GM20000 (cell line): ENCODE results near the gene CTNNBIP1.

Experiments
- DNase-seq: peaks from one replicate; pipeline ENCODE4 v3.0.0; 2012; ENCODE audit warnings: low spot score
- TF ChIP-seq, protein P1 (sequence below): IDR thresholded peaks from 2 replicates; pipeline ENCODE4 v1.5.1; 2012; ENCODE audit warnings: mild to moderate bottlenecking, control low read depth; ENCODE audit errors: extremely low read depth, missing control alignments

Gene CTNNBIP1, protein sequence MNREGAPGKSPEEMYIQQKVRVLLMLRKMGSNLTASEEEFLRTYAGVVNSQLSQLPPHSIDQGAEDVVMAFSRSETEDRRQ

DNA sequence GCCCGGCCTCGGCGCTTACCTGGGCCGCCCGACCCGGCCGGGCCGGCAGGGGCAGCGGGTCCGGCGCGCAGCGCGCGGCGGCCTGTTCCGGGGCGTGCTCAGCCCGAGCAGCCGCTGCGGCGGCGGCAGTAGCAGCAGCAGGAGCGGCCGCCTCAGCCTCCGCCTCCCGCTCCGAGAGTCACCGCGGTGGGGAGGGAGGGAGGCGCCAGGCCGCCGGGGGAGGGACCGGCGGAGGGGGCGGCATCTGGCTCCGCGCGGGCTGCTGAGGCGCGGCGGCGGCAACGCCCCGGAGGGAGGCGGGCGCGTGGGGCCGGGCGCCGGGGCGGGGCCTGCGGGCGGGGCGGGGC is at the start of gene CTNNBIP1:
CTNNBIP1 (minus strand) TSS at position 194 of the 347 bp plus-strand sequence. CDS start 38,205 bp downstream, outside the sequence.
- TF ChIP-seq, protein P1, sequence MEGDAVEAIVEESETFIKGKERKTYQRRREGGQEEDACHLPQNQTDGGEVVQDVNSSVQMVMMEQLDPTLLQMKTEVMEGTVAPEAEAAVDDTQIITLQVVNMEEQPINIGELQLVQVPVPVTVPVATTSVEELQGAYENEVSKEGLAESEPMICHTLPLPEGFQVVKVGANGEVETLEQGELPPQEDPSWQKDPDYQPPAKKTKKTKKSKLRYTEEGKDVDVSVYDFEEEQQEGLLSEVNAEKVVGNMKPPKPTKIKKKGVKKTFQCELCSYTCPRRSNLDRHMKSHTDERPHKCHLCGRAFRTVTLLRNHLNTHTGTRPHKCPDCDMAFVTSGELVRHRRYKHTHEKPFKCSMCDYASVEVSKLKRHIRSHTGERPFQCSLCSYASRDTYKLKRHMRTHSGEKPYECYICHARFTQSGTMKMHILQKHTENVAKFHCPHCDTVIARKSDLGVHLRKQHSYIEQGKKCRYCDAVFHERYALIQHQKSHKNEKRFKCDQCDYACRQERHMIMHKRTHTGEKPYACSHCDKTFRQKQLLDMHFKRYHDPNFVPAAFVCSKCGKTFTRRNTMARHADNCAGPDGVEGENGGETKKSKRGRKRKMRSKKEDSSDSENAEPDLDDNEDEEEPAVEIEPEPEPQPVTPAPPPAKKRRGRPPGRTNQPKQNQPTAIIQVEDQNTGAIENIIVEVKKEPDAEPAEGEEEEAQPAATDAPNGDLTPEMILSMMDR = no peak
- no peak for DNase-seq

DNA sequence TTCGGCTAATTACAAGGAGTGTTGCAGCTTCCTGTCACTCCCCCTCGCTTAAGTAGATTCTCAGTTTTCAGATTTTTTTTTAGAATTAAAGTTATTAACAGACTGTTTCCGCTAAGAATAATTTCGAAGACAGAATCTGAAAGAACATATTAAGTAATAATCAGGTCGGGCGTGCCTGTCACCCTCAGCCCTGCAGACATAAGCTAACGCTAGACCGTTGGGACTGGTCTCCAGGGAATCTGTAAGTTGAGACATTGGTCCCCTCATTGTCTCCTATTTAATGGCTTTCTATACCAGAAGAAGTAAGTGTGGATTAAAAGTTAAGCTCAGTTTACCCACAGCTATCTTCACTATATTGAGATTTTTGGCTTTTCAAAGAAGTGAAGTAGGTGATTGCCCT is 47.7 kb upstream of the CTNNBIP1 start:
- TF ChIP-seq, protein P1 = no peak
- no peak for DNase-seq

DNA sequence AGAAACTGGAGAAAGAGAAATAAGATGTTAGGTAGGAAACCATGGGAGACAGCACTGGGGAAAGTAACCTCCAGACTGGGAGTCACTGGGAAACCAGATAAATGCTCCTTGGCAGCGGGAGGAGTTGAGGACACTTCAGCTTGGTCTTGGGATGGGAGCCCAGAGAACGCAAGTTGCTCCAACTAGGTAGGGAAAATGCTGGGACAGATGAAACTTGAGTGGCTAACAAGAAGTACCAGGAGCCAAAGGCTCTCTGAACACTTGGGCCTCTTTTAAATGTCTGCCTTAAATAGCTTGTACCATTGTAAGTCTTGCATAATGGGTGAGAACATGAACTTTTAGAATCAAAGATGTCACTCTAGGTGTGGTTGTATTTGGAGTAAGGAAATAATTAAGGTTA is 36.2 kb upstream of the CTNNBIP1 start:
- no peak for DNase-seq
- TF ChIP-seq, protein P1 = no peak

DNA sequence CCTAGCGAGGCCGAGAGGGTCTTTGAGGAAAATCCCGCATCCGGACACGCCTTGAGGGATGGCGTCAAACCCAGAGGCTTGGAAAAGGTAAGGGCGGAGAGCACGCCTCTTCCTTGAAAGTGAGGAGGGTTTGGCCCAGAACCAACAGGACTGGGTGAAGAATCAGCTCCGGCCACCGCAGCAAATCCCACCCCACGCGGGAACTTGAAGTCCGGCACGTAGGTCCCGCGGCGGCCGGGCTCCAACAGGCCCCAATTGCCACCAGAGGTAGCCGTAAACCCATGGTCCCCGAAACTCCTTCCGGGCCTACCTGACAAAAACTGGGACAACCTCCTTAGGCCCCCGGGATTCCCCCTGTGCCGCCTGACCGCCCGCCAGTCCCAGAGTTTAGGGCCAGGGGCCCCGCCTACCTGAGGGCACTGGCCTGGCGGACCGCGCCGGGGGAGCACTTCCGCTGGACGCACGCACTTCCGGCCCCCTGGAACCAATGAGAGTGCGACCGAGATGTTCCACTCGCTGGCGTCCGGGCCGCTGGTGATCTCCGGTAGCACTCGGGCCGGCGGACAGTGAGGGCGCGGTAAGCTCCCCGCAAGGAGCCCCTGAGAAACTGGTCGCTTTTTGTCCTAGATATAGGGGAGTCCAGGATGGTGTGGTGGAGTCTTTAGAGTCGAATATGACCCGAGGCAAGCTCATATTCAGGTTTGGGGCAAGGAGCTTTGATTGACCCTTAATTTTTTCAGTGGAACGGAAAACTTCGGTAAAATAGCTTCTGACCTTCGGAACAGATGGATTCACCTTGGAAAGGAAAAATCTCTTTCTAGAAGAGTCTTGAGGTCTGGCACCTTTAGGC is 33.1 kb upstream of the CTNNBIP1 start, which contains the start of the genes LZIC and NMNAT1:
LZIC (minus strand) TSS at position 453 of the 850 bp plus-strand sequence. CDS start 6,772 bp downstream, outside the sequence.
NMNAT1 (plus strand) TSS at position 537 of the 850 bp plus-strand sequence. CDS start 28,599 bp downstream, outside the sequence.
- TF ChIP-seq, protein P1 = no peak
- DNase-seq = peak; percentile 90

DNA sequence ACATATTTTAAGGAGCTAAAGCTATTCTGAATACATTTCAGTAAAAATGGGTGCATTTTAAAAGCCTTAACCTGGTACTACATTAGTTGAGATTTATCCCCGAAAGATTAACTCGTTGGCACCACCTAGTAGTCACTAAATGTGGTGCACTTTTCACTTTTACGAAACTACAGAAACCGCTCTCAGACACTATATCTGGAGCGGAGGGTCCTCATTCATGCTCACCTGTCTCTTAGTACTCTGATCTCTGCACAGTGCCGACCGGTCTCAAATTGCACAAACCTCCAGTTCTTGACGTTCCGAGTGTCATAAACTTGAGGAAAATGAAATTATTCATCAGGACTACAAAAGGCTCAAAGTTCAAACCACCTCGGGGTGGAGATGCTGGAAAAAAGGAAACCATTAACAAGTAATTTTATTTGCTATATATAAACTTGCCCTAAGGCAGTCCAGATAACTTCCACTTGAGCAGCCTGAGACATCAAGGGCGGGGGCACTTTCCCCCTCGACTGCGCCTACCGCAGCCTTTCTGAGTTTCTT is 32.4 kb upstream of the CTNNBIP1 start:
- peak; percentile 63 for DNase-seq
- TF ChIP-seq, protein P1 = peak; percentile 16

DNA sequence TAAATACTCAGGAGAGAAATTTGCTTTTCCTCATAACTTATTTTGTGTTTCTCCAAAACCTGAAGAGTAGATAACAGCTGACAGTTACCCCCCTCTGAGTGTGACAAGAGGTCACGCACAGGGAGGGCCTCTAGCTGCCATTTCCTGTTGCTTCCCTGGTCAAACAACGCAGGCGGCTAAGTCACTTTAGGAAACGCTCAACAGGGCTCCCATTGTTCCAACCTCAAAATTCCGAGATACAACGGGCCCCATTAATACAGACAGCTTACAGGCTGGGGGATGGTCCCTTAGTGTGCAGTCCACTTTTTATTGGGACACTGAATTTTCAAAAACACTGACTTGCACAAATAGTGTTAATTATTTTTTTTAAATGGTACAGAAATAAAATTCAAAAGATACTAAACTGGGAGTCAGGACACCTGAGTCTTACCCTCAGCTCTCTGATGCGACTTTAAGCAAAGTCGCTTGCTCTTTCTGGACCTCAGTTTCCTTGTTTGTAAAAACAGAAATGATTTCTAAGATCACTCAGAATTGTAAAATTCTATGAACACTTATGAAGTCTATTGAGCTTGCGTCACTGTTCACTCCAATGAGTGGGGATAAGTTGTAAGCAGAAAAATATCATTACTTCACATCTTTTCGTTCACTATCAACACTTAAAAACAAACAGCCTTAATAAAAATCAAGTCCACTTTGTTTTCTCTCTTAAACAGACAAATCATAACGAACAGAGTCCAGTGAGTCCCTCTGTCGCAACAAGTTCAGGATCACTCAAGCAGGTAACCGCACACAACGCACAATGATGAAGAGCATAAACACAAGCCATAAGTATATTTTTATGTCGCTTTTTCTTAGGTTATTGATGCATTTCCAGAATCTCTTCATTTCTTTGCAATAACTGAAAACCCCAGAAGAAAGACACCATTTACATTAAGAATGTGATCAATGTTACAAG is 19.6 kb upstream of the CTNNBIP1 start:
- no peak for DNase-seq
- TF ChIP-seq, protein P1 = no peak
